ENCODE data around the gene PLXNC1.

DNA sequence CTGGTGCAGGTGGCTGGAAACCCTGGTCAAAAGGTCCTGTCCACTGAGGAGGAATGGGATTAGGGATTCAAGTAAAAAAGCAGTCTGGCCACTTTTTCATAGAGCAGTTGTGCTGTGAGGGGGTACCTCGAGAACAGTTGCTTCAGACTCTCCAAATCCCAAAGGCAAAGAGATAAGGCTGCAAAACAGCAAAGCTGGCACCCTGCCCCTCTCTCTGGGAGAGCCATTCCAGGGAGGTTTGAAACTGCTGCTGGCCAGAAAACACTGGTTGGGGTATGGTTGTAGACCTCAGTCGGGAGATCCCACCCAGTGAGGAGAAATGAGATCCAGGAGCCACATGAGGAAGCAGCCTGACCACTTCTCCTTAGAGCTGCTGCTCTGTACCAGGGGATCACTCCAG lies 174.0 kb downstream of the PLXNC1 start:
- TF ChIP-seq GATA3 (IDR thresholded peaks at IDR 0.05; ENCODE audit: low read depth, low read length): no peak
- no peak for TF ChIP-seq GATA2 (IDR thresholded peaks at IDR 0.05; ENCODE audit: low read depth, low read length)
